ENCODE measurements around the gene BCKDHB. TPM values are rescaled to one million over a fixed set of nuclear protein-coding genes. Genes with fewer than 3 reads are reported as not detected.

BCKDHB gene
- total and polyA plus RNA-seq, 8 donors: 7.8 to 44.6 (median 20.3) TPM

GRCh38 chr6:80203283-80203682 lies 96.8 kb downstream of the BCKDHB start:
- H3K4me1 ChIP-seq: peaks cover 0 to under 1% (median 0%) of the 10 kb centered on the region in 4 donors
- DNase-seq: no peak
- intact Hi-C loops (cut with DNase I; ENCODE audit: low total_unique reads): no loop called here

GRCh38 chr6:80205404-80205803 lies 98.9 kb downstream of the BCKDHB start:
- intact Hi-C loops (cut with DNase I; ENCODE audit: low total_unique reads): no loop called here
- 63 to 87% (median 79%) methylated on average over 4 of the region's 4 CpGs for WGBS, 5 donors

More at GRCh38 chr6:80203283-80203682, 96.8 kb downstream of the BCKDHB start:
- Histone ChIP-seq H3K4me3 (no peak overlapping the region), H3K27me3 (no peaks in the 10 kb centered on the region), H3K9me3 (no peaks in the 10 kb centered on the region), H3K27ac (no peak overlapping the region), H3K36me3 (peaks cover 0 to 14% (median 8%) of the 10 kb centered on the region in 4 donors)
- WGBS, 5 donors: 71 to 97% (median 72%) methylated on average over 1 of the region's 1 CpG
- TF ChIP-seq POLR2AphosphoS5 (IDR thresholded peaks at IDR 0.05) (no peak), POLR2A (IDR thresholded peaks at IDR 0.05) (no peak), EP300 (IDR thresholded peaks at IDR 0.05) (no peak)
- TF ChIP-seq, protein P1, sequence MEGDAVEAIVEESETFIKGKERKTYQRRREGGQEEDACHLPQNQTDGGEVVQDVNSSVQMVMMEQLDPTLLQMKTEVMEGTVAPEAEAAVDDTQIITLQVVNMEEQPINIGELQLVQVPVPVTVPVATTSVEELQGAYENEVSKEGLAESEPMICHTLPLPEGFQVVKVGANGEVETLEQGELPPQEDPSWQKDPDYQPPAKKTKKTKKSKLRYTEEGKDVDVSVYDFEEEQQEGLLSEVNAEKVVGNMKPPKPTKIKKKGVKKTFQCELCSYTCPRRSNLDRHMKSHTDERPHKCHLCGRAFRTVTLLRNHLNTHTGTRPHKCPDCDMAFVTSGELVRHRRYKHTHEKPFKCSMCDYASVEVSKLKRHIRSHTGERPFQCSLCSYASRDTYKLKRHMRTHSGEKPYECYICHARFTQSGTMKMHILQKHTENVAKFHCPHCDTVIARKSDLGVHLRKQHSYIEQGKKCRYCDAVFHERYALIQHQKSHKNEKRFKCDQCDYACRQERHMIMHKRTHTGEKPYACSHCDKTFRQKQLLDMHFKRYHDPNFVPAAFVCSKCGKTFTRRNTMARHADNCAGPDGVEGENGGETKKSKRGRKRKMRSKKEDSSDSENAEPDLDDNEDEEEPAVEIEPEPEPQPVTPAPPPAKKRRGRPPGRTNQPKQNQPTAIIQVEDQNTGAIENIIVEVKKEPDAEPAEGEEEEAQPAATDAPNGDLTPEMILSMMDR (IDR thresholded peaks at IDR 0.05): no peak

GRCh38 chr6:80206758-80207157 lies 100.3 kb downstream of the BCKDHB start:
- Histone ChIP-seq H3K4me3 (no peak overlapping the region), H3K9me3 (no peaks in the 10 kb centered on the region), H3K27ac (no peak overlapping the region), H3K36me3 (peaks cover 0 to 11% (median 8%) of the 10 kb centered on the region in 4 donors), H3K27me3 (no peaks in the 10 kb centered on the region), H3K4me1 (peaks cover 0 to 28% (median 13%) of the 10 kb centered on the region in 4 donors)
- DNase-seq: no peak
- intact Hi-C loops (cut with DNase I; ENCODE audit: low total_unique reads): no loop called here
- TF ChIP-seq POLR2A (IDR thresholded peaks at IDR 0.05) (no peak), POLR2AphosphoS5 (IDR thresholded peaks at IDR 0.05) (no peak), EP300 (IDR thresholded peaks at IDR 0.05) (no peak)
- TF ChIP-seq, protein P1 (IDR thresholded peaks at IDR 0.05): no peak

More at GRCh38 chr6:80205404-80205803, 98.9 kb downstream of the BCKDHB start:
- DNase-seq: no peak
- no peak overlapping the region for H3K27ac ChIP-seq
- no peaks in the 10 kb centered on the region for H3K27me3 ChIP-seq
- no peaks in the 10 kb centered on the region for H3K9me3 ChIP-seq
- H3K36me3 ChIP-seq: peaks cover 0 to 14% (median 8%) of the 10 kb centered on the region in 4 donors
- TF ChIP-seq, protein P1 (IDR thresholded peaks at IDR 0.05): no peak
- TF ChIP-seq EP300 (IDR thresholded peaks at IDR 0.05): no peak
- no peak for TF ChIP-seq POLR2AphosphoS5 (IDR thresholded peaks at IDR 0.05)
- TF ChIP-seq POLR2A (IDR thresholded peaks at IDR 0.05): no peak
- no peak overlapping the region for H3K4me3 ChIP-seq
- H3K4me1 ChIP-seq: peaks cover 0 to 14% (median under 1%) of the 10 kb centered on the region in 4 donors

GRCh38 chr6:80209430-80209829 lies 103.0 kb downstream of the BCKDHB start:
- intact Hi-C loops (cut with DNase I; ENCODE audit: low total_unique reads): no loop called here
- TF ChIP-seq POLR2A (IDR thresholded peaks at IDR 0.05) (no peak), EP300 (IDR thresholded peaks at IDR 0.05) (no peak), POLR2AphosphoS5 (IDR thresholded peaks at IDR 0.05) (no peak)
- TF ChIP-seq, protein P1 (IDR thresholded peaks at IDR 0.05): no peak
- 32 to 75% (median 47%) methylated on average over 1 of the region's 1 CpG for WGBS, 5 donors

More at GRCh38 chr6:80209430-80209829, 103.0 kb downstream of the BCKDHB start:
- DNase-seq: no peak
- Histone ChIP-seq H3K27me3 (no peaks in the 10 kb centered on the region), H3K36me3 (peaks cover 0 to 3% (median 3%) of the 10 kb centered on the region in 4 donors), H3K4me1 (peaks cover 0 to 40% (median 25%) of the 10 kb centered on the region in 4 donors), H3K9me3 (no peaks in the 10 kb centered on the region), H3K27ac (no peak overlapping the region), H3K4me3 (no peak overlapping the region)

Data from stomach (tissue), 9 donors.